ENCODE data around the gene LONRF2. TPM values are rescaled to one million over a fixed set of nuclear protein-coding genes. Genes with fewer than 3 reads are reported as not detected.
"Not testable (repeated sequence)": the region's sequence is repeated elsewhere in the genome, so short reads cannot be mapped to it uniquely, and the experiment has no call there.

The LONRF2 gene
- total RNA-seq, 5 donors from 2014 or later (not counting 1 experiment from before 2014, with no cell fraction given), result 0.19 to 0.30 (median 0.29) TPM; not detected in 1

DNA sequence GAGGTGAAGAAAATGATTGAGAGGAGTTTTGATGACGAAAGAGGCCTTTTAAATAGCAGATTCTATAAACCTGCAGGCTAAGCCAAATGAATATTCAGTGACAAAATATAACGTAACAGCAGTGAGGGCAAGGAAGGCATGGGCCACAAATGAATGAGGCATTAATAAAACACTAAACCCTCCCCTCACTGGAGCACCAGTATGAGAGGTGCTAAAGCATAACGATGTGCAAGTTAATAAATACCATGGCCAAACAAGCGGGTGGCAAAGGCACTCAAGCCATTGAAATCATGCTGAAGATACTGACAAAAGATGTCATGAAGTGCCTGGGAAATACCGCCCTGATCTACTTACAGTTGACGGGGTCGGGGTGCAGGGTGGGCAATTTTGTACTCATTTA lies 30.2 kb upstream of the LONRF2 start:
- ATAC-seq (replicated peaks in 1 of 4) (no peak), DNase-seq (no peak)
- WGBS (ENCODE audit: insufficient coverage), result 100% methylated on average over 1 of the region's 7 CpGs
- no peaks in the 10 kb centered on the region for H3K36me3 Mint-ChIP-seq
- no peaks in the 10 kb centered on the region for H3K4me1 ChIP-seq (ENCODE audit: control insufficient read depth in 1 of 2, extremely low read depth in 1 of 2, insufficient read depth in 2 of 2, low read length in 2 of 2)
- H3K9me3 Mint-ChIP-seq, result no peaks in the 10 kb centered on the region
- no peak overlapping the region for H3K27ac ChIP-seq (ENCODE audit: low read length)
- no peaks in the 10 kb centered on the region for H3K9me3 ChIP-seq
- H3K36me3 ChIP-seq (ENCODE audit: control insufficient read depth in 2 of 2, extremely low read depth in 1 of 2, insufficient read depth in 1 of 2, low read length in 1 of 2), result no peaks in the 10 kb centered on the region
- H3K27me3 Mint-ChIP-seq, result peaks cover 27 to 49% of the 10 kb centered on the region in 2 donors
- no peak overlapping the region for H3K27ac Mint-ChIP-seq
- ChIA-PET CTCF (no interaction called here), POLR2A (no interaction called here)
- peaks cover 0 to 29% of the 10 kb centered on the region in 2 experiments for H3K27me3 ChIP-seq (replicated peaks in 1 of 2; ENCODE audit: control insufficient read depth in 2 of 2, extremely low read depth in 1 of 2, insufficient read depth in 2 of 2, low read length in 1 of 2)
- no peak overlapping the region for H3K4me3 Mint-ChIP-seq
- no peak overlapping the region for H3K4me3 ChIP-seq (ENCODE audit: control insufficient read depth in 1 of 2, extremely low read depth in 1 of 2, low read length in 1 of 2)
- no peaks in the 10 kb centered on the region for H3K4me1 Mint-ChIP-seq

DNA sequence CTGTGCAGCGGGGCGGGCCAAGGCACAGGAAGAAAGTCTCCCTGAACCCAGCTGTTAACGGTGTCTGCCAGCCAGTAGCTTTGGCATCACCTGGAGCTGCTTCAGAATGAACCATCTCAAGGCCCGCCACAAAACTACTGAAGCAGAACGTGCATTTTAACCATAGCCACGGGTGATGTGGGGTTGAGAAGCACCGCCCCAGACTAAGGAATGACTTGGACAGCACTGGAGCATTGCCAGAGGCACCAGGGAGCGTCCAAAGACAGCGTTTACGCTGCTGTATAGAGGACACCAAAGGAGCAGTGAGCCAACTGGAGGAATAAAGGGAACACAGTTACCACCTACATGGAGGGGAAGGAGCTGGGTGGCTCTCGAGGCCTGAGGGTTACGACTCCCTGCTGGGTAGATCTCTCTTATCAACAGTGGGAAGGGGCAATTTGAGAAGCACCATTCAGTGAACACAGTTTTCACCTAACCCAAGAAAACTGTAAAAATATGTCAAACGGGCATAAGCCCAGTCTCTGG lies 28.4 kb upstream of the LONRF2 start:
- Histone ChIP-seq H3K4me1 (ENCODE audit: control insufficient read depth in 1 of 2, extremely low read depth in 1 of 2, insufficient read depth in 2 of 2, low read length in 2 of 2) (no peaks in the 10 kb centered on the region), H3K9me3 (no peaks in the 10 kb centered on the region), H3K36me3 (ENCODE audit: control insufficient read depth in 2 of 2, extremely low read depth in 1 of 2, insufficient read depth in 1 of 2, low read length in 1 of 2) (no peaks in the 10 kb centered on the region), H3K27ac (ENCODE audit: low read length) (no peak overlapping the region), H3K4me3 (ENCODE audit: control insufficient read depth in 1 of 2, extremely low read depth in 1 of 2, low read length in 1 of 2) (no peak overlapping the region), H3K27me3 (replicated peaks in 1 of 2; ENCODE audit: control insufficient read depth in 2 of 2, extremely low read depth in 1 of 2, insufficient read depth in 2 of 2, low read length in 1 of 2) (peaks cover 2 to 28% of the 10 kb centered on the region in 2 experiments)
- CTCF ChIA-PET, result no interaction called here
- POLR2A ChIA-PET, result no interaction called here
- ATAC-seq (replicated peaks in 1 of 4), result no peak
- Mint-ChIP-seq H3K27me3 (peaks cover 27 to 35% of the 10 kb centered on the region in 2 donors), H3K9me3 (no peaks in the 10 kb centered on the region), H3K4me3 (no peak overlapping the region), H3K36me3 (no peaks in the 10 kb centered on the region), H3K4me1 (no peaks in the 10 kb centered on the region), H3K27ac (no peak overlapping the region)
- WGBS (ENCODE audit: insufficient coverage), result 80% methylated on average over 6 of the region's 13 CpGs
- DNase-seq, result no peak

DNA sequence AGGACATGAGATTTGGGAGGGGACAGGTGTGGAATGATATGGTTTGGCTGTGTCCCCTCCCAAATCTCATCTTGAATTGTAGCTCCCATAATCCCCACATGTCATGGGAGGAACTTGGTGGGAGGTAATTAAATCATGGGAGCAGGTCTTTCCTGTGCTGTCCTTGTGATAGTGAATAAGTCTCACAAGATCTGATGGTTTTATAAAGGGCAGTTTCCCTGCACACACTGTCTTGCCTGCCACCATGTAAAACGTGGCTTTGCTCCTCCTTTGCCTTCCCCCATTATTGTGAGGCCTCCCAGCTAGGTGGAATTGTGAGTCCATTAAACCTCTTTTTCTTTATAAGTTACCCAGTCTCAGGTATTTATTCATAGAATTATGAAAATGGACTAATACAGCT lies 22.8 kb upstream of the LONRF2 start:
- H3K27ac Mint-ChIP-seq; H3K4me3 Mint-ChIP-seq; H3K4me1 ChIP-seq (ENCODE audit: control insufficient read depth in 1 of 2, extremely low read depth in 1 of 2, insufficient read depth in 2 of 2, low read length in 2 of 2); POLR2A ChIA-PET; H3K27ac ChIP-seq (ENCODE audit: low read length); H3K27me3 ChIP-seq (replicated peaks in 1 of 2; ENCODE audit: control insufficient read depth in 2 of 2, extremely low read depth in 1 of 2, insufficient read depth in 2 of 2, low read length in 1 of 2); ATAC-seq (replicated peaks in 1 of 4); CTCF ChIA-PET; H3K4me1 Mint-ChIP-seq; H3K36me3 Mint-ChIP-seq; H3K36me3 ChIP-seq (ENCODE audit: control insufficient read depth in 2 of 2, extremely low read depth in 1 of 2, insufficient read depth in 1 of 2, low read length in 1 of 2); DNase-seq; H3K4me3 ChIP-seq (ENCODE audit: control insufficient read depth in 1 of 2, extremely low read depth in 1 of 2, low read length in 1 of 2); H3K9me3 ChIP-seq: not testable (repeated sequence)
- Mint-ChIP-seq H3K9me3 (peaks cover 0 to 12% (median 6%) of the 10 kb centered on the region in 3 donors), H3K27me3 (peaks cover 24 to 39% of the 10 kb centered on the region in 2 donors)
- no CpG with 5 or more reads among the region's 1 CpG for whole genome bisulfite sequencing (ENCODE audit: insufficient coverage)

DNA sequence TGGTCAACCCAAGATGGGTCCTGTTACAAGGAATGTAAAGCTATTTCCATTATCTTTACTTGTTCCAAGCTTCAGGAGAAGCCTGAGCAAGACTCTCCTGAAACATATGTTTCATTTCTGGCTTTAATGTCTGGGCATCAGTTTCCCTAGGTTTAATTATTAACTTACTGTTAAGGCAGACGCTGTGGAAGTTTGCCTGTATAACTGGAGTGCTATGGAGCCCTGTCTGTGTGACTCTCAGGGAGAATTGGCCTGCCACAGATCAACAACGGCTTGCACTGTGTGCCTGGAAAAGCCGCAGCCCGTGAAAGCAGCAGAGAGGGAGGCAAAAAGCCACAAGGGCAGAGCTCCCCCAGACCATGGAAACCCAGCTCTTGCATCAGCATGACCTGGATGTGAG lies 22.1 kb upstream of the LONRF2 start:
- H3K9me3 Mint-ChIP-seq, result peaks cover 0 to 12% (median 6%) of the 10 kb centered on the region in 3 donors
- H3K4me1 Mint-ChIP-seq, result no peaks in the 10 kb centered on the region
- H3K27ac ChIP-seq (ENCODE audit: low read length), result no peak overlapping the region
- no peaks in the 10 kb centered on the region for H3K36me3 ChIP-seq (ENCODE audit: control insufficient read depth in 2 of 2, extremely low read depth in 1 of 2, insufficient read depth in 1 of 2, low read length in 1 of 2)
- H3K9me3 ChIP-seq, result no peaks in the 10 kb centered on the region
- CTCF ChIA-PET, result no interaction called here
- H3K27me3 Mint-ChIP-seq, result peaks cover 24 to 39% of the 10 kb centered on the region in 2 donors
- DNase-seq, result no peak
- no peak overlapping the region for H3K27ac Mint-ChIP-seq
- no peaks in the 10 kb centered on the region for H3K36me3 Mint-ChIP-seq
- ATAC-seq (replicated peaks in 1 of 4), result no peak
- H3K27me3 ChIP-seq (replicated peaks in 1 of 2; ENCODE audit: control insufficient read depth in 2 of 2, extremely low read depth in 1 of 2, insufficient read depth in 2 of 2, low read length in 1 of 2), result peaks cover 2% of the 10 kb centered on the region in 2 experiments
- WGBS (ENCODE audit: insufficient coverage), result 81% methylated on average over 4 of the region's 4 CpGs
- H3K4me3 ChIP-seq (ENCODE audit: control insufficient read depth in 1 of 2, extremely low read depth in 1 of 2, low read length in 1 of 2), result no peak overlapping the region
- no peaks in the 10 kb centered on the region for H3K4me1 ChIP-seq (ENCODE audit: control insufficient read depth in 1 of 2, extremely low read depth in 1 of 2, insufficient read depth in 2 of 2, low read length in 2 of 2)
- POLR2A ChIA-PET, result no interaction called here
- H3K4me3 Mint-ChIP-seq, result no peak overlapping the region

DNA sequence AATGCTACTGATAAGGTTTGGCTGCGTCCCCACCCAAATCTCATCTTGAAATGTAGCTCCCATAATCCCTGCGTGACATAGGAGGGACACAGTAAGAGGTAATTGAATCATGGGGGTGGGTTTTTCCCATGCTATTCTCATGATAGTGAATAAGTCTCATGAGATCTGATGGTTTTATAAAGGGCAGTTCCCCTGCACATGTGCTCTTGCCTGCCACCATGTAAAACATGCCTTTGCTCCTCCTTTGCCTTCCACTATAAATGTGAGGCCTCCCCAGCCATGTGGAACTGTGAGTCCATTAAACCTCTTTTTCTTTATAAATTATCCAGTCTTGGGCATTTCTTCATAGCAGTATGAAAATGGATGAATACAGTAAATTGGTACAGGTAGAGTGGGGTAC lies 20.2 kb upstream of the LONRF2 start:
- ATAC-seq (replicated peaks in 1 of 4); POLR2A ChIA-PET; H3K9me3 ChIP-seq; H3K36me3 ChIP-seq (ENCODE audit: control insufficient read depth in 2 of 2, extremely low read depth in 1 of 2, insufficient read depth in 1 of 2, low read length in 1 of 2); H3K4me1 Mint-ChIP-seq; H3K27ac ChIP-seq (ENCODE audit: low read length); H3K27ac Mint-ChIP-seq; H3K27me3 ChIP-seq (replicated peaks in 1 of 2; ENCODE audit: control insufficient read depth in 2 of 2, extremely low read depth in 1 of 2, insufficient read depth in 2 of 2, low read length in 1 of 2); DNase-seq; H3K4me1 ChIP-seq (ENCODE audit: control insufficient read depth in 1 of 2, extremely low read depth in 1 of 2, insufficient read depth in 2 of 2, low read length in 2 of 2); H3K4me3 ChIP-seq (ENCODE audit: control insufficient read depth in 1 of 2, extremely low read depth in 1 of 2, low read length in 1 of 2); H3K4me3 Mint-ChIP-seq; H3K36me3 Mint-ChIP-seq; CTCF ChIA-PET: not testable (repeated sequence)
- peaks cover 20 to 33% of the 10 kb centered on the region in 2 donors for H3K27me3 Mint-ChIP-seq
- no CpG with 5 or more reads among the region's 2 CpGs for WGBS (ENCODE audit: insufficient coverage)
- H3K9me3 Mint-ChIP-seq, result peaks cover 0 to 12% (median 6%) of the 10 kb centered on the region in 3 donors

DNA sequence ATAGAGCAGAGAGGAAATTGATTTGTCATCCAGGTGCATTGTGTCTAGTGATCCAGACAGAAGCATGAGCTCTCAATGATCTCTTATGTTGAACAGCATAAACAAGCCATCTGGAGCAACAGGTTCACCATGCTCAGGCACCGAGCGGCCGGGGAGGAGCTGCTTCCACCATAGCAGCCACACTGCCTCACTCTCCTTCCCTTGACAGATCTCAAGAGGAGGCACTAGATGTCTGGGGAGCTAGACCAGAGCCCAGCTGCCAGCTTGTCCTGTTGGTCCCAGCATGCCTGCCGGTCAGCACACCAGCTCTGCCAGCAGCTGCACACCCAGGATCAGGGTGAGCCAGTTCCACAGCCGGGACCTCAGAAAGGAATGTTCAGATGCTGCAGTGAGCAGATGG lies 17.5 kb upstream of the LONRF2 start:
- Histone ChIP-seq H3K4me3 (ENCODE audit: control insufficient read depth in 1 of 2, extremely low read depth in 1 of 2, low read length in 1 of 2) (no peak overlapping the region), H3K9me3 (no peaks in the 10 kb centered on the region), H3K36me3 (ENCODE audit: control insufficient read depth in 2 of 2, extremely low read depth in 1 of 2, insufficient read depth in 1 of 2, low read length in 1 of 2) (no peaks in the 10 kb centered on the region), H3K4me1 (ENCODE audit: control insufficient read depth in 1 of 2, extremely low read depth in 1 of 2, insufficient read depth in 2 of 2, low read length in 2 of 2) (no peaks in the 10 kb centered on the region), H3K27me3 (replicated peaks in 1 of 2; ENCODE audit: control insufficient read depth in 2 of 2, extremely low read depth in 1 of 2, insufficient read depth in 2 of 2, low read length in 1 of 2) (no peaks in the 10 kb centered on the region), H3K27ac (ENCODE audit: low read length) (no peak overlapping the region)
- peaks cover 0 to 8% (median 6%) of the 10 kb centered on the region in 3 donors for H3K9me3 Mint-ChIP-seq
- ATAC-seq (replicated peaks in 1 of 4), result no peak
- peaks cover 23 to 31% of the 10 kb centered on the region in 2 donors for H3K27me3 Mint-ChIP-seq
- ChIA-PET POLR2A (no interaction called here), CTCF (no interaction called here)
- no peak for DNase-seq
- H3K4me1 Mint-ChIP-seq, result no peaks in the 10 kb centered on the region
- no peak overlapping the region for H3K4me3 Mint-ChIP-seq
- H3K36me3 Mint-ChIP-seq, result no peaks in the 10 kb centered on the region
- no peak overlapping the region for H3K27ac Mint-ChIP-seq
- WGBS (ENCODE audit: insufficient coverage), result 94% methylated on average over 5 of the region's 5 CpGs

DNA sequence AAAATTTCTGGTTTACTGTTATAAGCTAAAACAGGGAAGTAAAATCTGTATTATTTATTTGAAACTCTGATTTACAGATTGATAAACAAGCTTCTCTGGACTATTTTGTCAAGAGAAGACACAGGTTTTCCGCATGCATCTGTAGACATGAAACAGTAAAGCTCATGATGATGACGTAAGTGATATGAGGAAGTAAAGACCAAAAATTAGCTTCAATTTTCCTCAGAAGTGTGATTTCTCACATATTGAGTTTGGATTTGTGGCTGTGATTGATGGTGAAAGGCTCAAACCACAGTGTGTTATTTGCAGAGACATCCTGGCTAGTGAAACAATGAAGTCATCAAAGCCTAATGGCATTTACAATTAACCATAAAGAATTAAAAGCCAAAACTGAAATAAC lies 12.6 kb upstream of the LONRF2 start:
- H3K27ac Mint-ChIP-seq, result no peak overlapping the region
- no peak for DNase-seq
- Histone ChIP-seq H3K4me1 (ENCODE audit: control insufficient read depth in 1 of 2, extremely low read depth in 1 of 2, insufficient read depth in 2 of 2, low read length in 2 of 2) (no peaks in the 10 kb centered on the region), H3K27ac (ENCODE audit: low read length) (no peak overlapping the region), H3K4me3 (ENCODE audit: control insufficient read depth in 1 of 2, extremely low read depth in 1 of 2, low read length in 1 of 2) (no peak overlapping the region), H3K36me3 (ENCODE audit: control insufficient read depth in 2 of 2, extremely low read depth in 1 of 2, insufficient read depth in 1 of 2, low read length in 1 of 2) (no peaks in the 10 kb centered on the region), H3K9me3 (no peaks in the 10 kb centered on the region), H3K27me3 (replicated peaks in 1 of 2; ENCODE audit: control insufficient read depth in 2 of 2, extremely low read depth in 1 of 2, insufficient read depth in 2 of 2, low read length in 1 of 2) (peaks cover 0 to 9% of the 10 kb centered on the region in 2 experiments)
- H3K4me1 Mint-ChIP-seq, result no peaks in the 10 kb centered on the region
- ATAC-seq (replicated peaks in 1 of 4), result no peak
- H3K4me3 Mint-ChIP-seq, result no peak overlapping the region
- ChIA-PET CTCF (no interaction called here), POLR2A (interaction anchor here in 1 of 2 donors (0.7 kb wide), 1 partner anchor 26 kb away, joined by 4 read pairs; no protein-coding TSS in a partner anchor)
- H3K36me3 Mint-ChIP-seq, result no peaks in the 10 kb centered on the region
- WGBS (ENCODE audit: insufficient coverage), result 58% methylated on average over 2 of the region's 2 CpGs
- H3K27me3 Mint-ChIP-seq, result peaks cover 15 to 24% of the 10 kb centered on the region in 2 donors
- H3K9me3 Mint-ChIP-seq, result no peaks in the 10 kb centered on the region
